ENCODE measurements around the gene ATRNL1.

DNA sequence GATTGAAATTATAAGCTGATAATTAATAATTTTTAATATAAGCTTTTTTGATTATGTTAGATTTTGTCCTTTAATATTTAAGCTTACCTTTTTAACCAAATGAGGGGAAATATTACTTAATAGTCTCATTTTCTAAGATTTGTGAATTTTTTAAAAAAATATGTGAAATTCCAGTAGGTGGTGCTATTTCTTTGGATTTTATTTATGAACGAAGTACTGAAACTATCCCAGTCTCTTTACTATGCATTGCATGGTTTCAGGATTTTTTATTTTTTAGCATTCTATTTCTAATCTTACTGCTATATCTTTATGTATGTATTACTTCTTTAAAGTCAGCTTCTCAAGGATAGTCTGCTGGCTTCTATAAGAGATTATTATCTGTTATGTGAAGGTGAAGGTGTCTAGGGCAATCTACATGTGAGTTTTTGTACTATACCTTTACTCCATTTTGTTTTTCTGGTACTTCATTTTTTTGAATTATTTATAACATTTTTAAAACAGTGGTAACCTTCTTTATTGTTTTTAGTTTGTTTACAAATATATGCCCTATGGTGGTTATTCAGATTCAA lies 78.3 kb downstream of the ATRNL1 start:
- TF ChIP-seq, protein P1, sequence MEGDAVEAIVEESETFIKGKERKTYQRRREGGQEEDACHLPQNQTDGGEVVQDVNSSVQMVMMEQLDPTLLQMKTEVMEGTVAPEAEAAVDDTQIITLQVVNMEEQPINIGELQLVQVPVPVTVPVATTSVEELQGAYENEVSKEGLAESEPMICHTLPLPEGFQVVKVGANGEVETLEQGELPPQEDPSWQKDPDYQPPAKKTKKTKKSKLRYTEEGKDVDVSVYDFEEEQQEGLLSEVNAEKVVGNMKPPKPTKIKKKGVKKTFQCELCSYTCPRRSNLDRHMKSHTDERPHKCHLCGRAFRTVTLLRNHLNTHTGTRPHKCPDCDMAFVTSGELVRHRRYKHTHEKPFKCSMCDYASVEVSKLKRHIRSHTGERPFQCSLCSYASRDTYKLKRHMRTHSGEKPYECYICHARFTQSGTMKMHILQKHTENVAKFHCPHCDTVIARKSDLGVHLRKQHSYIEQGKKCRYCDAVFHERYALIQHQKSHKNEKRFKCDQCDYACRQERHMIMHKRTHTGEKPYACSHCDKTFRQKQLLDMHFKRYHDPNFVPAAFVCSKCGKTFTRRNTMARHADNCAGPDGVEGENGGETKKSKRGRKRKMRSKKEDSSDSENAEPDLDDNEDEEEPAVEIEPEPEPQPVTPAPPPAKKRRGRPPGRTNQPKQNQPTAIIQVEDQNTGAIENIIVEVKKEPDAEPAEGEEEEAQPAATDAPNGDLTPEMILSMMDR (IDR thresholded peaks at IDR 0.05; ENCODE audit: low read depth, low read length, poor library complexity, severe bottlenecking) = no peak
- TF ChIP-seq EZH2phosphoT487 (IDR thresholded peaks at IDR 0.05; ENCODE audit: borderline replicate concordance, low read length) = no peak

Measured in DOHH2 (cell line).